ENCODE results near the gene ABCE1. TPM values are rescaled to one million over a fixed set of nuclear protein-coding genes. Genes with fewer than 3 reads are reported as not detected.

The ABCE1 gene
- polyA plus RNA-seq, 1 experiment: 50.6 TPM

DNA sequence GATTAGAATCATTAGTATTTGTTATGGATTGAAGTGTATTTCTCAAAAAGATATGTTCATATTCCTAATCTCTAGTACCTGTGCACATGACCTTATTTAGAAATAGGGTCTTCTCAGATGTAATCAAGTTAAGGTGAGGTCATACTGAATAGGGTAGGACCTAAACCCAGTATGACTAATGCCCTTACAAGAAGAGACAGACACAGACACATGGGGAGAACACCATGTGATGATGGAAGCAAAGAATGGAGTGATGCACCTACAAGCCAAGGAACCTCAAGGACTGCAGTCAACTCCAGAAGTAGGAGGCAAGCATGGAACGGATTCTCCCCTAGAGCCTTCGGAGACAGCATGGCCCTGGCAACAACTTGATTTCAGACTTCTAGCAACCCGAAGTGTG is 50.9 kb downstream of the ABCE1 start:
- DNase-seq (ENCODE audit: low read depth): no peak
- TF ChIP-seq, protein P1, sequence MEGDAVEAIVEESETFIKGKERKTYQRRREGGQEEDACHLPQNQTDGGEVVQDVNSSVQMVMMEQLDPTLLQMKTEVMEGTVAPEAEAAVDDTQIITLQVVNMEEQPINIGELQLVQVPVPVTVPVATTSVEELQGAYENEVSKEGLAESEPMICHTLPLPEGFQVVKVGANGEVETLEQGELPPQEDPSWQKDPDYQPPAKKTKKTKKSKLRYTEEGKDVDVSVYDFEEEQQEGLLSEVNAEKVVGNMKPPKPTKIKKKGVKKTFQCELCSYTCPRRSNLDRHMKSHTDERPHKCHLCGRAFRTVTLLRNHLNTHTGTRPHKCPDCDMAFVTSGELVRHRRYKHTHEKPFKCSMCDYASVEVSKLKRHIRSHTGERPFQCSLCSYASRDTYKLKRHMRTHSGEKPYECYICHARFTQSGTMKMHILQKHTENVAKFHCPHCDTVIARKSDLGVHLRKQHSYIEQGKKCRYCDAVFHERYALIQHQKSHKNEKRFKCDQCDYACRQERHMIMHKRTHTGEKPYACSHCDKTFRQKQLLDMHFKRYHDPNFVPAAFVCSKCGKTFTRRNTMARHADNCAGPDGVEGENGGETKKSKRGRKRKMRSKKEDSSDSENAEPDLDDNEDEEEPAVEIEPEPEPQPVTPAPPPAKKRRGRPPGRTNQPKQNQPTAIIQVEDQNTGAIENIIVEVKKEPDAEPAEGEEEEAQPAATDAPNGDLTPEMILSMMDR (IDR thresholded peaks at IDR 0.05; ENCODE audit: insufficient read depth, low read depth, low read length): no peak
- POLR2A ChIA-PET: no interaction called here
- Histone ChIP-seq H3K27me3 (ENCODE audit: control insufficient read depth, insufficient read depth, low read length) (no peaks in the 10 kb centered on the region), H3K36me3 (ENCODE audit: control insufficient read depth, insufficient read depth, low read length) (peaks cover 10% of the 10 kb centered on the region), H3K4me3 (ENCODE audit: low read depth, low read length) (no peak overlapping the region)
- CTCF ChIA-PET: no interaction called here

DNA sequence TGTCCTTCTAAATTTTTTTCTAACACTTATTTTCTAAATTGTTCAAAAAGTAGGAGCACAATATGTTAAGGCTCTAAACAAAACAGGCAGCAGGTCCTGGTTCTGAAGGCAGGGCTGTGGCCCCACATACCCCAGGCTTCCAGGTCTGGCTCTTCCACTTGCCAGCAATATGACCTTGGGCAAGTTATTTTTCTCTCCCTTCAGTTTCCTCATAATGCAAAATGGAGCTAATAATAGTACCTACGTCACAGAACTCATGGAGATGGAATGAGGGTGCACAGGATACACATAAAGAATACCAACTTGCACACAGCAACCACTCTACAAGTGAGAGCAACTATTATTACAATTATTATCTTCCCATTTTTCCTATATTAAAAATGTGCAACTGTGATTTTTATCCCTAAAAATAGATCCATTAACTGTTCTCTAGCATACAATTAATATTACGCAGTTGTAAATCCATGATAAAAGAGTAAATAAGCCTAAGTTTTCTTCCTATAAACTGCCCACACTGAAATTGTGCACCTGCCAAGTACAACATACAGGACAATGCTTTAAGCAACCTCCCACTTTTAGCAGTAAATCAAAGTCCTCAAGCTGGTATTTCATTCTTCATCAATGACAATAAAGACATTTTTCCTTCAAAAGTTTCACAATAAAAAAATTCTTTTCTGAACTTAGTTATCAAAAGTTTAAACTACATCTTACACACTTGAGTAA is 55.2 kb downstream of the ABCE1 start:
- Histone ChIP-seq H3K36me3 (ENCODE audit: control insufficient read depth, insufficient read depth, low read length) (peaks cover 8% of the 10 kb centered on the region), H3K27me3 (ENCODE audit: control insufficient read depth, insufficient read depth, low read length) (no peaks in the 10 kb centered on the region), H3K4me3 (ENCODE audit: low read depth, low read length) (no peak overlapping the region)
- TF ChIP-seq, protein P1 (IDR thresholded peaks at IDR 0.05; ENCODE audit: insufficient read depth, low read depth, low read length): no peak
- no peak for DNase-seq (ENCODE audit: low read depth)
- ChIA-PET CTCF (no interaction called here), POLR2A (interaction anchor here (0.6 kb wide), 1 partner anchor 336 kb away, joined by 3 read pairs; no protein-coding TSS in a partner anchor)

DNA sequence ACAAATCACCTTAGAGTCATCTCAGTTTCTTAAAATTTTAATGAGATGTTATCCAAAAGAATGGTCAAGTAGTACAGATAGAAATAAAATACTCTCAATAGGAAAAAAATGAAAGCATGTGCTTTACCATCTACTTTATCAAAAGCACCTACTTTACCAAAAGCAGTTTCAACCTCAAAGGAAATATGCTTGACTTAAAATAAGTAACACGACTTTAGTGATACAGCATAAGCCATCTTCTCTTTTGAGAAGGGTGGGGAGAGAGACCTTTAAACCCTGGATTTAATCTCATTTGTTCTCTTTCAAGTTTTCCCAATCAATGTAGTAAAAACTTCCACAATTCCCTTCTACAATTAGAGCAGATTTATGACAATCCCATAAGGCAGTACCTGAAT is 55.8 kb downstream of the ABCE1 start:
- ChIA-PET CTCF (interaction anchor here (0.6 to 1.5 kb wide), 3 partner anchors 13 to 500 kb away, joined by 3 to 4 read pairs (median 4); no protein-coding TSS in a partner anchor), POLR2A (no interaction called here)
- TF ChIP-seq, protein P1 (IDR thresholded peaks at IDR 0.05; ENCODE audit: insufficient read depth, low read depth, low read length): no peak

DNA sequence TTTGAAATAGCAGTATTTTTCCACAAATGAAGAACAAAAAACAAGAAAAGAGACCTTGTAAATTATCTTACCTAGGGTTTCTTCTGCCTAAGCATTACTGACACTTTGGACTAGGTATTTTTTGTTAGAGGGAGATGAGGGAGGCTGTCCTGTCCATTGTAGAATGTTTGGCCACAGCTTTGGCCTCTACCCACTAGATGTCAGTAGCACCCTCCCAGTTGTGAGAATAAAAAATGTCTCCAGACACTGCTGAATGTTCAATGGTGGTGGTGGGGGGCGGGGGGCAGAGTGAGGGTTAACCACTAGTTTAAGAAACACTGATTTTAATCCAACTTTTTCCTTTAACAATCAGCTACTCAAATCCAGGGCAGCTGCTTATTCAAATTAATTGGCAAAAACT is 56.5 kb downstream of the ABCE1 start:
- TF ChIP-seq, protein P1 (IDR thresholded peaks at IDR 0.05; ENCODE audit: insufficient read depth, low read depth, low read length): peak; percentile 68
- Histone ChIP-seq H3K36me3 (ENCODE audit: control insufficient read depth, insufficient read depth, low read length) (peaks cover 2% of the 10 kb centered on the region), H3K4me3 (ENCODE audit: low read depth, low read length) (no peak overlapping the region), H3K27me3 (ENCODE audit: control insufficient read depth, insufficient read depth, low read length) (no peaks in the 10 kb centered on the region)
- CTCF ChIA-PET: interaction anchor here (0.6 to 1.5 kb wide), 6 partner anchors 13 to 500 kb away, joined by 3 to 4 read pairs (median 4); no protein-coding TSS in a partner anchor
- POLR2A ChIA-PET: no interaction called here
- DNase-seq (ENCODE audit: low read depth): no peak

More for the DNA sequence above, 55.8 kb downstream of the ABCE1 start:
- no peak overlapping the region for H3K4me3 ChIP-seq (ENCODE audit: low read depth, low read length)
- no peak for DNase-seq (ENCODE audit: low read depth)
- H3K27me3 ChIP-seq (ENCODE audit: control insufficient read depth, insufficient read depth, low read length): no peaks in the 10 kb centered on the region
- peaks cover 7% of the 10 kb centered on the region for H3K36me3 ChIP-seq (ENCODE audit: control insufficient read depth, insufficient read depth, low read length)

DNA sequence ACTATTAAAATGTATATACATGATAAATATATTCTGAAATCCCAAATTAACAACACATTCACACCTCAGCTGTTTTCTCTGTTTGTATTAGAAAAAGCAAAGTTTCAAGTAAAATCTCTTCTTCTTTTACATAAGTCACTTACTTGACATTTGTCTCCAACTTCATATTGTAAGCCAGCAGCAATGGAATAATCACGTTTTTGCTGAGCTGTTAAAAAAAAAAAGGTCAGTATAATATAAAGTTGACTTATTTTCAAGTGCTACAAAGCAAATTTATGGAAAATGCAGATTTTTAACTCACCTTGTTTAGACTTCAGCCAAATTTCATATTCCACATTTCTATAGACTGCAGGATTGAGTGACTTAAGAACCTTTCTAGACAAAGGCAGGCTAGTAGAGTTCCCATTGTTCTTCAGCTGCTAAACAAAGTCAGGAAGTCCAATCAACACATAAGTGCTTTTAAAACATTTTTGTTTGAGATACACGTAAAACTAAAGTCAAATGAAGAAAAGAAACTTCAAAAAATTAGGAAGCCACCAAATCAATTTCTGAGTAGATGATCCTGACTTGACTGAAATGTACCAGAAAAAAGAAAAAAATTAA is 57.3 kb downstream of the ABCE1 start:
- no peak for DNase-seq (ENCODE audit: low read depth)
- H3K4me3 ChIP-seq (ENCODE audit: low read depth, low read length): no peak overlapping the region
- ChIA-PET CTCF (interaction anchor here (0.6 to 1.5 kb wide), 6 partner anchors 14 to 461 kb away, joined by 3 to 4 read pairs (median 3); no protein-coding TSS in a partner anchor), POLR2A (no interaction called here)
- TF ChIP-seq, protein P1 (IDR thresholded peaks at IDR 0.05; ENCODE audit: insufficient read depth, low read depth, low read length): no peak
- peaks cover 2% of the 10 kb centered on the region; the same call in 1 of the 2 replicates for H3K36me3 ChIP-seq (ENCODE audit: control insufficient read depth, insufficient read depth, low read length)
- no peaks in the 10 kb centered on the region for H3K27me3 ChIP-seq (ENCODE audit: control insufficient read depth, insufficient read depth, low read length)

Measured in BJ (cell line).